OCI-M2 (cell line): ENCODE measurements around the gene HUNK.
"Not testable (repeated sequence)": the region's sequence is repeated elsewhere in the genome, so short reads cannot be mapped to it uniquely, and the experiment has no call there.

Source experiments
- DNase-seq: peaks from one replicate; lab custom pipeline; 2025; ENCODE audit not compliant: unreplicated experiment; lab: John Stamatoyannopoulos, UW

Gene HUNK

GRCh38 chr21:31993826-31994825, 121.3 kb downstream of the HUNK start:
- DNase-seq, result no peak

DNA sequence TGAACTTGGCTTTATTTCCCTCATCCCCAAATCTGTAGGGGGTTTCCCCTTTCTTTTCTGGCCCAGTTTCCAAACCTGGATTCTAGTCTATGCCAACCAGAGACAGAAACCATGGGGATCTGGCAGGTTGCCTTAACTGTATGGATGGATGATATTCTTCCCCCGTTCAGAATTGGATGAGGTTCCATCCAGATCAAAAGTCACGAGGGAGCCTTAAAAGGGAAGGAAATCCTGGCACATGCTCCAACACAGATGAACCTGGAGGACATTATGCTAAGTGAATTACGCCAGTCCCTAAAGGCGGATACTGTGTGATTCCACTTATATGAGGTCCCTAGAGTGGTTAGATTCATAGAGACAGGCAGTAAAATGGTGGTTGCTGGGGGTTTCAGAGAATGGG, 124.4 kb downstream of the HUNK start:
- DNase-seq, result no peak

DNA sequence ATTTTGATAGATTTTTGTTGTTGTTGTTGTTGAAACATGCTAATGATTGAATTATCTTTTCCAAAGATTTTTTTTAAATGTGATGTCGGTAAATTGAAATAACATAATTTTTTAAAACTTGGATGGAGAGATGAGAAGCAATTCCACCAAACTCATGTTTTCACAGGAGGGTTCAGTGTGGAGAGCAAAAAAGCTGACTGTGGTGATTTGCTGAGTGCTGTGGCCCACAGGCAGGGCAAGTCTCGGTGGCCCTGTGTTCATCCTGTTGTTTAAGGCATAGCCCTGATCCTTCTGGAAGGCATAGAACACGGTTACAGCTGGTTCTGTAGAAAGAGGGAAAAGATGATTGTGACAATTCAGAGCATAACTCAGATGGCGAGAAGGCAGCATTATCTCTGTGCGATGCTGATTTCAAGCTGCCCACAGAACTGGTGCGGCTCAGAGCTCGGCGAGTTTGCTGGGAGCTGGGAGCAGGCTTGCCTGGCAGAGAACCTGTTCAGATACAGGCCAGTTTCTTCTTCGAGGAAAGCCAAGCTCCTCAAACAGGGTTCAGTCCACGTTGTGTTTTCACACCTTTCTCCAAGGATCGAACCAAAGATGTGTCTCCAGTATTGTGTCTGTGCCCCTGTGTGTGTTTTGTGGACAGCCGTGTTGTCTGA, 127.1 kb downstream of the HUNK start:
- no peak for DNase-seq

DNA sequence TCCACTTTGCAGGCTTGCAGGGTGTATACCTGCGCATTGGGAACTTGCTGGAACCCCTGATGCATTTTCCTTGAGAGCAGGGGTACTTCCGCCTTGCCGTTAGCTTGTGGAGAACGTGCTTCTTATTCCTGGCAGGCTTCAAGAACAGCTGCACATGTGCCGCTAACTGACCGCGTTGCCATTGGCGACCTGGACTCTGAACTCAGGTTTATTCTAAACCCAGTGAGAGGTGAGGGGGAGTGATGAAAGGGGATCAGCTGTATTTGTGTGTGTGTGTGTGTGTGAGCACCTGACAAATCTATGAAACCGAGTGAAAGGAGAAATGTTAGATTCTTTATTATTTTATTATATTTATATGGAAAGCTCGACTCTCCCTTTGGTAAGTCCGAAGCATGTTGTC, 128.6 kb downstream of the HUNK start:
- DNase-seq, result no peak

DNA sequence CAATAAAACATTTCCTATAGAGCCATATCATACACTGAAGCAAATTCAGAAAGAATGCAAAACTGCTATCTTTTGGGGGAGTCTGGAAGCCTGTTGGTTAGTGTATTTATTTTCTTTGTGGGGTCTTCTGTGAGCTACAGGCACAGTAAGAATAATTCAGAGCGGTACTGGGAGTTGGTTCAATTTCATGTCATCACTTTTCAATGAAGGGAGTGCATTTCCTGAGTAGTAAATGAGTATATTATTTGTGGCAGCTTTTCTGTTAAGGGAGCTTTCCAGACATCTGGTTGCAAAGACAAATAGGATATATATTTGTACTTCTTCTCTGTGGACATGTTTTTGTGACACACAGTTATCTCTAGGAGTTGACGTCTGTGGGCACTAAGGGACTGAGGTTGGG, 130.6 kb downstream of the HUNK start:
- no peak for DNase-seq

DNA sequence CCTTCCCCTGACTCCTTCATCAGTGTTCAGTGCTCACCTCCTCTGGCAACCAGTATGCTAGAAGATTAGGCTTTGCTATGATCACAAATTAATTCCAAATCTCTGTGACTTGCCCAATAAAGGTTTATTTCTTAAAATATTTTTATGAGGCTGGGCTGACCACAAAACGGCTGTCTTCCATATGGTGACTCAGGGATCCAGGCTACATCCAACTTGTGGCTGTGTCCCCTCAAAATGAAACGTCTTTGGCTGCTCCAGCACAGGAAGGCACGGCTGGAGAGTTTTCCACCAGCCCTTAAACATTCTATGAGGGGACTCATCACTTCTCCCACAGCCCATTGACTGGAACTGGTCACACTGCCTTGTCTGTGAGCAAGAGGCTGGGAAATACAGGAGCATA, 131.5 kb downstream of the HUNK start:
- DNase-seq, result no peak

- DNase-seq, result no peak
Observed at GRCh38 chr21:32007456-32007855, 134.6 kb downstream of the HUNK start.

DNA sequence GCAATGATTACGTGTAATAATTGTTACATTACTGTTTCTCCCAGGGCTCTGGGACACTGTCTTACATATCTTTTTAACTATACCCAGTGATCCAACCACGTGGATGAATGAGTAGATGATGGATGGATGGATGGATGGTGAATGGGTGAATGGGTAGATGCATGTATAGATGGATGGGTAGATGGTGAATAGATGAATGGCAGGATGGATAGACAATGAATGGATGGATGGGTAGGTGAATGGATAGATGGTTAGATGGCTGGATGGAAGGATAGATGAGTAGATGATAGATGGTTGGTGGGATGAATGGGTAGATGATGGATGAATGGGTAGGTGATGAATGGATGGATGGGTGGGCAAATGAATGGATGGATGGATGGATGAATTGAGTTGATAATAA, 135.9 kb downstream of the HUNK start:
- no peak for DNase-seq

DNA sequence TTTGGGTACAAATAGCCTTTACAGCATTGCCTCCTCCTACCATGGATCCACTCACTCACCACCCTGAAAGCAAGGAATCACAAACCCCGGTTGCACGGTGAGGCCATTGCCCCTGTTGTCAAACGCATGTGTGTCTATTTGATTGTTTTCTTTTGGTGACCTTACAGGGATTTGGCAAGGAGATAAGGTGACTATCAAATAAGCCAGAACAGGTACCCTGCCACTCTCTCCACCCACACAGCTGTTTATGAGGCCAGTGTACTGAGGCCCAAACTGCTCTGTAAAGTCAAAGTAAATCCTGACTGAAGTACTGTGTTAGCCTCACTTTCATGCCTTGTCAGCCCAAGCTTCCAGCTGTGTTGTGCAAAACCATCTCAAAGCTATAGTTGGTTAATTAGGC, 136.4 kb downstream of the HUNK start:
- no peak for DNase-seq

GRCh38 chr21:32015461-32016139, 142.8 kb downstream of the HUNK start:
- DNase-seq, result no peak

GRCh38 chr21:32018381-32018780, 145.6 kb downstream of the HUNK start:
- DNase-seq, result no peak

DNA sequence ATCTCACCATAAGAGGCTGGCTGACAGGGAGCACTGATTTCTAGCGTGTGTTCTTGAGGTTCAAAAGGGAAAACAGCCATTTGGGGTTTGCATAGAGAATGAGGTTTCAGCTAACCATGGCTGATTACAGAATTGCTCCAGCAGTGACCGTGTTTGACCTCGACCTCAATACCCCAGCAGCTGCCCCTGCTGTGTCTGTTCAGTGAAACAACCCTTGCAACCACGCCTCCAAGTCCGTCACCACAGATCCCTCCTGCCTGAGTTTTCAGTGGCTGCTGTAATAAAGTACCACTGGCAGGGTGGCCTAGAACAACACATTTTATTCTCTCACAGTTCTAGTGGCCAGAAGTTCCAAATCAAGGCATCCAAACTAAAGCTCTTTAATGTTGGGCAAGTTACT, 147.7 kb downstream of the HUNK start:
- no peak for DNase-seq

GRCh38 chr21:32021319-32021994, 148.6 kb downstream of the HUNK start:
- no peak for DNase-seq

GRCh38 chr21:32022146-32022545, 149.3 kb downstream of the HUNK start:
- DNase-seq, result no peak

GRCh38 chr21:32030146-32030652, 157.4 kb downstream of the HUNK start:
- DNase-seq, result no peak

- no peak for DNase-seq
Observed at GRCh38 chr21:32034850-32035249, 162.0 kb downstream of the HUNK start.

DNA sequence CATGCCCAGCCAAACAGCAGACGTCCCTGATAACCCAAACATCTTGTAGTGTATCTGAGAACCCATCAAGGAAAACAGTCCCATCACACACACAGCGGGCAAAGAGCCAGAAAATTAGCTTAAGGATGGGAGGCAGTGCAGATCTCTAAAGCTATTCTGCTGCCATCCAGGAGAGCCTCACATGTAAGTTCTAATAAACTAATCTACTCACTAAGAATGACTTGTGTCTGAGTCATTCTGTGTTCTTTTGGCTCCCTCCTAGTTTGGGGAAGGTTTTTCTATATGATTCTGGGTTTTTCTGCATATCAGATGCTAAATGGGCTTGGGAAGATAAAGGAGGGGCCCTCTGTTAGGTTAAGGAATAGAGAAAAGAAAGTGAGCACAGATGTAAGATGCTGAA, 162.8 kb downstream of the HUNK start:
- no peak for DNase-seq

- DNase-seq, result no peak
Observed at GRCh38 chr21:32036756-32037155, 163.9 kb downstream of the HUNK start.

DNA sequence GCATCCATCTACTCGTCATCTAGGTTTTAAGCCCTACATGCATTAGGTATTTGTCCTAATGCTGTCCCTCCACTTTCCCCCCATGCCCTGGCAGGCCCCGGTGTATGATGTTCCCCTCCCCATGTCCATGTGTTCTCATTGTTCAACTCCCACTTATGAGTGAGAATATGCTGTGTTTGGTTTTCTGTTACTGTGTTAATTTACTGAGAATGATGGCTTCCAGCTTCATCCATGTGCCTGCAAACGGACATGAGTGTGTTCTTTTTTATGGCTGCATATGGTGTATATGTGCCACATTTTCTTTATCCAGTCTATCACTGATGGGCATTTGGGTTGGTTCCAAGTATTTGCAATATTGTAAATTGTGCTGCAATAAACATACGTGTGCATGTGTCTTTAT, 165.9 kb downstream of the HUNK start:
- not testable (repeated sequence) for DNase-seq

- no peak for DNase-seq
Observed at GRCh38 chr21:32043458-32043857, 170.6 kb downstream of the HUNK start.
